Calu3 (cell line): Measurements from ENCODE around the gene PDE6B. TPM values are rescaled to one million over a fixed set of nuclear protein-coding genes. Genes with fewer than 3 reads are reported as not detected.
"Not testable (repeated sequence)": the region's sequence is repeated elsewhere in the genome, so short reads cannot be mapped to it uniquely, and the experiment has no call there.

ENCODE experiments used
- BruUV-seq: library from RNA; stranded (reverse); fragments of 400-500 nt; replicated peaks from 2 replicates; lab custom pipeline; 2021; lab: Mats Ljungman, UMichigan
- CTCF ChIA-PET: fragments of 300-600 bp; sonication (Branson Sonifier 250); formaldehyde crosslinking; loops from one replicate; lab custom pipeline; 2022; ENCODE audit warnings: antibody characterized with exemption; lab: Charles Lee
- DNase-seq: peaks from one replicate; pipeline ENCODE4 v3.0.0; 2022
- H3K27ac Mint-ChIP-seq: one replicate; pipeline ENCODE4 v1.8.0; 2022; ENCODE audit warnings: mixed read lengths; ENCODE audit not compliant: unreplicated experiment
- H3K27me3 Mint-ChIP-seq: one replicate; pipeline ENCODE4 v1.8.0; 2022; ENCODE audit warnings: mixed read lengths; ENCODE audit not compliant: unreplicated experiment
- H3K36me3 Mint-ChIP-seq: one replicate; pipeline ENCODE4 v1.8.0; 2022; ENCODE audit warnings: mild to moderate bottlenecking, moderate library complexity, mixed read lengths; ENCODE audit not compliant: insufficient read depth, unreplicated experiment
- H3K4me1 Mint-ChIP-seq: one replicate; pipeline ENCODE4 v1.8.0; 2022; ENCODE audit warnings: mild to moderate bottlenecking, low read depth, mixed read lengths; ENCODE audit not compliant: unreplicated experiment
- H3K4me3 Mint-ChIP-seq: one replicate; pipeline ENCODE4 v1.8.0; 2022; ENCODE audit warnings: mild to moderate bottlenecking, low read depth, moderate library complexity, mixed read lengths; ENCODE audit not compliant: unreplicated experiment
- H3K9me3 Mint-ChIP-seq: one replicate; pipeline ENCODE4 v1.8.0; 2022; ENCODE audit warnings: low read depth, mixed read lengths; ENCODE audit not compliant: unreplicated experiment
- intact Hi-C: fragments of 100-400 bp; cut with micrococcal nuclease; formaldehyde crosslinking; loops from one replicate; pipeline ENCODE4 v1.10.0; 2022; ENCODE audit not compliant: unreplicated experiment
- total RNA-seq: library from RNA; stranded (reverse); gene quantifications from 2 replicates; pipeline ENCODE4 v1.2.3, GENCODE V29; 2022
- TF ChIP-seq, protein P1 (sequence below): fragments of 200-600 bp; IDR thresholded peaks from one replicate; pipeline ENCODE4 v1.8.0; 2022; ENCODE audit warnings: antibody characterized with exemption; ENCODE audit not compliant: unreplicated experiment

Gene PDE6B
- total RNA-seq, 1 experiment from 2014 or later = not detected

DNA sequence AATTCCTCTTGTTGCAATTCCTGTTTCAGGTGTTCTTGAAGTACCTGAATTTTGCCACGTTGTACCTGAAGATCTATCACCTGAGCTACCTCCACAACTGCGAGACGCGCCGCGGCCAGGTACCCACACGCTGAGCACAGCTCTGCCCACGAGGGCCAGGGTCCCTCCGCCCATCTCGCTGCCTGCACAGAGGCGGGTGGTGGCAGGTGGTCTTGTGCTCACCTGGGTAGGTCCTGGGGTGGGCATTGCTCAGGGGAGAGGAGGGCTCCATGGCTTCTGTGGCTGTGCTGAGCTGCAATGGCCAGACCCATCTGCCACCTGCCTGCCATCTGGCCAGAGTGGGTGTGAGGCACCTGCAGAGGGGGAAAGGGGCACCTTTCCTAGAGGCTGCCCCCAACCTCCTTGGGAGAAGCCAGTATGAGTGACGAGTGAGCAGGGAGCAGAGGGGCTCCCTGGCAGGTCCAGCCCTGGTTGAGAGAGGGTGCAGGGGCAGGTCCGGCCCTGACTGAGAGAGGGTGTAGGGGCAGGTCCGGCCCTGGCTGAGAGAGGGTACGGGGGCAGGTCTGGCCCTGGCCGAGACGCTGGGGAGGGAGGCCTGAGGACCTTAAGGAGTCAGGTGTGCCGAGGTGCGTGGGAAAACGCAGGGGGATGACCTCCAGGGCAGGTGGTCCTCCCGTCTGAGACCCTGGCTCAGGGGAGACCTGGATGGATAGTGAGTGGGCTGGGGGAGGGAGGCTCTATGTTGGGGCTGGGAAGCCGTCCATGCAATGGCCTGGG lies 10.7 kb downstream of the PDE6B start:
- peaks cover 13% of the 10 kb centered on the region for H3K9me3 Mint-ChIP-seq
- BruUV-seq = no TSS peak
- no peaks in the 10 kb centered on the region for H3K27me3 Mint-ChIP-seq
- H3K4me3 Mint-ChIP-seq = no peak overlapping the region
- CTCF ChIA-PET = no interaction called here
- no peak overlapping the region for H3K27ac Mint-ChIP-seq
- H3K36me3 Mint-ChIP-seq = no peaks in the 10 kb centered on the region
- no peak for DNase-seq
- intact Hi-C loops = no loop called here
- H3K4me1 Mint-ChIP-seq = no peaks in the 10 kb centered on the region
- TF ChIP-seq, protein P1, sequence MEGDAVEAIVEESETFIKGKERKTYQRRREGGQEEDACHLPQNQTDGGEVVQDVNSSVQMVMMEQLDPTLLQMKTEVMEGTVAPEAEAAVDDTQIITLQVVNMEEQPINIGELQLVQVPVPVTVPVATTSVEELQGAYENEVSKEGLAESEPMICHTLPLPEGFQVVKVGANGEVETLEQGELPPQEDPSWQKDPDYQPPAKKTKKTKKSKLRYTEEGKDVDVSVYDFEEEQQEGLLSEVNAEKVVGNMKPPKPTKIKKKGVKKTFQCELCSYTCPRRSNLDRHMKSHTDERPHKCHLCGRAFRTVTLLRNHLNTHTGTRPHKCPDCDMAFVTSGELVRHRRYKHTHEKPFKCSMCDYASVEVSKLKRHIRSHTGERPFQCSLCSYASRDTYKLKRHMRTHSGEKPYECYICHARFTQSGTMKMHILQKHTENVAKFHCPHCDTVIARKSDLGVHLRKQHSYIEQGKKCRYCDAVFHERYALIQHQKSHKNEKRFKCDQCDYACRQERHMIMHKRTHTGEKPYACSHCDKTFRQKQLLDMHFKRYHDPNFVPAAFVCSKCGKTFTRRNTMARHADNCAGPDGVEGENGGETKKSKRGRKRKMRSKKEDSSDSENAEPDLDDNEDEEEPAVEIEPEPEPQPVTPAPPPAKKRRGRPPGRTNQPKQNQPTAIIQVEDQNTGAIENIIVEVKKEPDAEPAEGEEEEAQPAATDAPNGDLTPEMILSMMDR = no peak

DNA sequence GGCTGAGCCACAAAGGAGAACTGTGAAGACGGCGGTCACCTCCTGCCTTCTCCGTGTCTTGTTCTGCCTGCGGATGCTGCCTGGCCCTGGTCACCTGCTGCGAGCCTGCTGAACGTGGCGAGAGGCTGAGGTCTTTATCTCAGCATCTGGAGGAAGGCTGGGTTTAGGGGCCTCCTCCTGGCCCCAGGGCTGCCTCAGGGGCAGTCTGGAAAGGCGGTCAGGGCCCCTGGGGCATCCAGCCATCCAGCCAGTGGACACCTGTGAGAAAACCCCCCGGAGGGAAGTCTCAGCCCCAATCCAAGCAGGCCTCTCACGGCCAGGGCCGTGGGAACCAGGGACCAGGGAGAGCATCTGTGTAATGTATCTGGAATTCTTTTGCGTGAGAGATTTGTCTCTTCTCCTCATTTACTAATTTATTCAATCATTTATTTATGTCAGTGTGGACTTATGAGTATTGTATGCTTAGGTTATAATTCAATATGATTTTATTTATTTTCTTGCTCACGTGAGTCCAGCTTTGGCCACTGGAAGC lies 11.3 kb downstream of the PDE6B start:
- Mint-ChIP-seq H3K27me3 (no peaks in the 10 kb centered on the region), H3K27ac (no peak overlapping the region), H3K36me3 (no peaks in the 10 kb centered on the region), H3K9me3 (peaks cover 10% of the 10 kb centered on the region), H3K4me1 (no peaks in the 10 kb centered on the region), H3K4me3 (no peak overlapping the region)
- no peak for DNase-seq
- intact Hi-C loops = no loop called here
- TF ChIP-seq, protein P1 = no peak
- CTCF ChIA-PET = no interaction called here
- BruUV-seq = no TSS peak

DNA sequence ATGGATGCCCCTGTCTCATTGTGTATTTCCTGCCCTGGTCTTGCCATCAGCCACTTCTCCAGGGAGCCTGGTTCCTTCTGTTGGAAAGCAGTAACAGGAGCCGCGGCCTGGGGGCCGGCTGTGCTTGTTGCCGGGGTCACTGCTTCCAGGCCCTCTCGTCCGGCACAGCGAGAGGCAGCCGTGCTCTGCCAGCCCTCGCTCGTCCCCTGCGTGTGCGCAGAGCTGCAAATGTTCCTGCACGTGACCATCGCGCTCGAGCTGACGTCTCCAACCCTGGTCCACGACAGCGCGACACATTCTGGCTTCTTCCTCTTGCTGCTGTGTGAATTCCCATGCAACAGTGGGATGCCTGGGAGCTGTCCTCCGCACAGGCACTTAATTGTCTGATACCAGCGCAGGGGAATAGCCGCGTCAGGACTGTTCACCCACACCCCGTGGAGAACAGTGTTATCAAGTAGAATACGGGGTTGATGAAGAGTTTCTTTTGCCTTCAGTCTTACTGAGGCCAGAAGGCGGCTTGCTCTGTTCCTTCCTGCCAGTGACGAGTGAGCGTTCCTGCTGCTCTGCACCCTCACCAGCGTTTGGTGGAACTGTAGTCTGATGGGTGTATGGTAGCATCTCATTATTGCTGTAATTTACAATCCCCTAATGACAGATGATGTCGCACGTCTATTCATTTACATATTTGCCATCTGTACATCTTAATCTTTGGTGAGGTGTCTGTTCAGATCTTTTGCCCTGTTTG lies 12.3 kb downstream of the PDE6B start:
- Mint-ChIP-seq H3K4me1 (no peaks in the 10 kb centered on the region), H3K9me3 (peaks cover 6% of the 10 kb centered on the region), H3K36me3 (no peaks in the 10 kb centered on the region), H3K4me3 (no peak overlapping the region), H3K27ac (no peak overlapping the region), H3K27me3 (no peaks in the 10 kb centered on the region)
- intact Hi-C loops = no loop called here
- CTCF ChIA-PET = no interaction called here
- no TSS peak for BruUV-seq
- no peak for DNase-seq
- TF ChIP-seq, protein P1 = no peak

DNA sequence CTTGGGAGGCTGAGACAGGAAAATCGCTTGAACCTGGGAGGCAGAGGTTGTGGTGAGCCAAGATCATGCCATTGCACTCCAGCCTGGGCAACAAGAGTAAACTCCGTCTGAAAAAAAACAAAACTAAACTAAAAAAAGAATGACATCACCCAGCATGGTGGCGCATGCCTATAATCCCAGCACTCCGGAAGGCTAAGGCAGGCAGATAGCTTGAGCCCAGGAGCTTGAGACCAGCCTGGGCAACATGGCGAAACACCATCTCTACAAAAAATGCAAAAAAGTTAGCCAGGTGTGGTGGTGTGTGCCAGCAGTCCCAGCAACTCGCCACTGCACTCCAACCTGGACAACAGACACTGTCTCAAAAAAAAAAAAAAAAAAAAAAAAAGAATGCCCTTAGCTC lies 17.0 kb downstream of the PDE6B start:
- DNase-seq, H3K36me3 Mint-ChIP-seq, H3K9me3 Mint-ChIP-seq, CTCF ChIA-PET, BruUV-seq, H3K27me3 Mint-ChIP-seq, intact Hi-C loops, H3K4me1 Mint-ChIP-seq, H3K4me3 Mint-ChIP-seq, H3K27ac Mint-ChIP-seq: not testable (repeated sequence)
